Astrocyte of the hippocampus (primary cell): Measurements from ENCODE around the gene TRAF3.
"Not testable (repeated sequence)": the region's sequence is repeated elsewhere in the genome, so short reads cannot be mapped to it uniquely, and the experiment has no call there.

ENCODE experiments used
- DNase-seq: peaks from one replicate; pipeline ENCODE4 v3.0.0; 2011; ENCODE audit warnings: low read depth, low spot score

Gene TRAF3

DNA sequence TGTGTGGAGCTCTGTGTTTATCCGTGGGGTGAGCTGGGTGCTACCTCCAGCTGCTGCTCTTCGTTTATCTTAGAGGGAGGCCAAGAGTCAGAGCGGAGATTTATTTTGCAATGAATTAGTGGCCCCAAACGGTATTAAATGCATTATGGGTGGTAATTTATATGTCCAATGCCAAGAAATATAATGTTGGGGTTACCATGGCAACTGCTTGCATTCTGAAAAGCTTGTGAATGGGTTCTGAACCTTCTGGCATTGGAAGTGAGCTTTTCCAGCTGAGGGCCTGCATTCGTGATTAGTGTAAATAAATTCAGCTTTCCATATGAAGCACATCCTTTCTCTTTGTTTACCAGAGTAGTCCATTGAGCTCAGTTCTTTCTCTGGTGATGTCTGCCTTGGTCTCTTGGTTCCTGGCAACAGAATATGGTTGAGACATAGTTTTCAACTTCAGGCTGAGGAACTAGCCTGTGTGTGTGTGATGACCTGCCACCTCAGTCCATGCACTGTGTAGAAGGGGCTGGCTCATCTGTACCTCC is 51.8 kb downstream of the TRAF3 start:
- DNase-seq = no peak

DNA sequence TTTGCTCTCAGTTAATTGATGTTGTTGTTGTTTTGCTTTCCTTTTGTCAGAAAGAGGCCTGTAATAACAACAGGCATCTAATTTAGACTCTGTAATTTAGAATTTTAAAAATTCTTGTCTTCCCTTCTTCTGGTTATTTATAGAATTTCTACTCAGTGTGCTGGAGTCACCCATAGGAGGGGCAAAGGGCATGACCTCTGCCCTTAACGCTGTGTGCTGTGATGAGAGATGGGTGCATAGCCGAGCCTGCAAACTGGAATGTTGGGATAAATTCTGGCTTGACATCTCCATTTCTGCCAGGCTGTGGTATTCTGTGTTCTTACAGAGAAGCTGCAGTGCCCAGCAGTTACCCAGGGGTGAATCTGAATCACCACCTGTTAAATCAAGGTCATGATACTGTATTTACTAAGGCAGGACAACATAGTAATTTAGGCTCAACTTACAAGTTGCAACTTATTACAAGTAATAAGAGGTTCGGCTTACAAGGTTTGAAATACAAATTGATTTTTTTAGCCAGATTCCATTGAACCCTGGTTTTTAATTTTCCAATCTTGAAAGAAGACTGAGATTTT is 53.3 kb downstream of the TRAF3 start:
- no peak for DNase-seq

- DNase-seq = no peak
These were observed 54.0 kb downstream of the TRAF3 start for GRCh38 chr14:102831163-102831804.

- DNase-seq = no peak
These were observed 56.1 kb downstream of the TRAF3 start for GRCh38 chr14:102833341-102833740.

DNA sequence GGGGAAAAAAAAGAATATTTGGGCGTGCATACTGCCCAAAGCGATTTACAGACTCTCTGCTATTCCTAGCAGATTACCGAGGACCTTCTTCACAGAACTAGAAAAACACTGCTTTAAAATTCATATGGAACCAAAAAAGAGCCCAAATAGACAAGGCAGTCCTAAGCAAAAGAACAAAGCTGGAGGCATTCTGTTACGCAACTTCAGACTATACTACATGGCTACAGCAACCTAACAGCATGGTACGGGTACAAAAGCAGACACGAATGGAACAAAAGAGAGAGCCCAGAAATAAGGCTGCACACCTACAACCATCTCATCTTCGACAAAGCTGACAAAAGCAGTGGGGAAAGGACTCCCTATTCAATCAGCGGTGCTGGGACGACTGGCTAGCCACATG is 56.7 kb downstream of the TRAF3 start:
- DNase-seq = no peak

DNA sequence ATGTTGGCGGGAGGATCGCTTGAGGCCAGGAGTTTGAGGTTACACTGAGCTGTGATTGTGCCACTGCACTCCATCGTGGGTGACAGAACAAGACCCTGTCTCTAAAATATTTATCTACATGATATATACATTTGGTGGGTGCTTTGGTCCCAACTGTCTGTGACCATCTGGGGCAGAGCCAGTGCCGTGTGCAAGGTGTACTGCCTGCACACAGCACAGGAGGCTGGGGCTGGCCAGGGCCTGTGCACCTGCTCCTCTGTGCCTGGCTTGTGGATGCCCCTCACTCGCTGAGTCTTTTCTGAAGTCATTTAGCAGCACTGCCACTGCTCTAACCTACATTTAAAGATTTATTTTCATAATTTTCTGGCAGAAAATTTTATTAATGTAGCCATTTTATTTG is 58.7 kb downstream of the TRAF3 start:
- DNase-seq = peak; percentile 16

GRCh38 chr14:102837120-102837519 is 59.9 kb downstream of the TRAF3 start:
- not testable (repeated sequence) for DNase-seq

DNA sequence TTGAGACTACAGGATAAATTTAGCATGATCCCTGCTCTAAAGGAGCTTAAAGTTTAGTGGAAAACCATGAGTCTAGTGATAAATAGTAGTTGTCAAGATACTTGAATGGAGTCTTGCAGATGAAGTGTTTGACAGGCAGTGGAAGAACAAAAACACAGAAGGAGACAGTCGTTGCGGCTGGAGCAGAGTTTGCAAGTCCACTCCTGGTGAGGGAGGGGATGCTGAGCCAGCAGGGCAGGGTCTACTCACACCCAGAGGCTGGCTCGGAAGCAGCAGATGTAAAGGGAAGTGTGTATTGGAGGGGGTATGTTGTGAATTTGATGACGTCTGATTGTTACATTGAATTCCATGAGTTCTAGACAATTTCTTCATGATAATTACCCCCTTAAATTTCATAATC is 61.3 kb downstream of the TRAF3 start:
- no peak for DNase-seq

DNA sequence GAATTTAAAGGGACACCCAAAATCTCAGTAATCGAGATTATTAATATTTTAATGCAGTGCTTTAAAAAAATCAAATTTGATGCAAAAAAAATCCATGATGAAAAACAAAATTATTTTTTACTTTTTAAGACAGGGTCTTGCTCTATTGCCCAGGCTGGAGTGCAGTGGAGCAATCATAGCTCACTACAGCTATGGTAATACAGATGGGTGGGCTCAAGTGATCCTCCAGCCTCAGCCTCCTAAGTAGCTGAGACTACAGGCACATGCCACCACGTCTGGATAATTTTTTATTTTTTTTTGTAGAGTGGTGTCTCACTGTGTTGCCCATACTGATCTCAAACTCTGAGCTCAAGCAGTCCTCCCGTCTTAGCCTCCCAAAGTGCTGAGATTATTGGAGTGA is 62.9 kb downstream of the TRAF3 start:
- no peak for DNase-seq

GRCh38 chr14:102840771-102841528 is 63.7 kb downstream of the TRAF3 start:
- DNase-seq = no peak

GRCh38 chr14:102848830-102849525 is 71.7 kb downstream of the TRAF3 start:
- DNase-seq = no peak

DNA sequence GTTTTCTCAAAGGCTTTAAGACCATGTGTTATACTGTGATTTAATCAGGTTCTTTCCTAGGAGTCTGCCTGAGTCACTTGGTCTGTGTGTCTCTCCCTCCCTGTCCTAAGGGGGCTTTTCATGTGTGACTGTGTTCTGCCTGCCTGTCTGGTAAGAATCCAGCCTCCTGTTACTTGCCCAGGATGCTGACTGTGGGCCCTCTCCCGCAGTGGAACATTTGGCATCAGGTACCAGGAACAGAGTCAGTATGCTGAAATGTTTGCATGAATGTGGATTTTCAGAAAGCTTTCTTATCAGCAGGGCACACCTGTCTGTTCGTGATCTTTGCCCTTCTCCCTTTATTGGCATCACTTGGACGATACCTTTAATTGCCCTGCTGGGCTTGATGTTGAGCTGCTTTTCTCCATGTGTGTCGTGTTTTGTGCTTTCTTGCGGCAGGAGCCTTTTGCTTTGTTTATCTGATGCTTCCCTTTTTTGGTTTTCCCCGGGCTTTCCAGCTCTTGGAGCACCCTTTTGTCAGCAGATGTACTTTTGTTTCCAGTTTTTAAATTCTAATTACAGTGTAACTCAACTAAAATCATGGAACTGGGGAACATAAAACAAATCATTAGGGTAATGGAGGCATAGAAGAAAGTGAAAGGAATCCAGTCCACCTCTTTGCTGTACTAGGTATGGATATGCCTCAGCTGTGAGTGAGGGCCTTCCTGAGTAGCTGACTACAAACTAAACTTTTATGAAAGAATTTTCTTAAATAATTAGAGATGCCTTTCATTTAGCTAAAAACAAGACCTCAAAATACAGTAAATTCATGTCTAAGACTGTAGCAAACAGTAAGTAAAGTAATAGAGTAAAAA is 72.5 kb downstream of the TRAF3 start:
- peak; percentile 66 for DNase-seq

DNA sequence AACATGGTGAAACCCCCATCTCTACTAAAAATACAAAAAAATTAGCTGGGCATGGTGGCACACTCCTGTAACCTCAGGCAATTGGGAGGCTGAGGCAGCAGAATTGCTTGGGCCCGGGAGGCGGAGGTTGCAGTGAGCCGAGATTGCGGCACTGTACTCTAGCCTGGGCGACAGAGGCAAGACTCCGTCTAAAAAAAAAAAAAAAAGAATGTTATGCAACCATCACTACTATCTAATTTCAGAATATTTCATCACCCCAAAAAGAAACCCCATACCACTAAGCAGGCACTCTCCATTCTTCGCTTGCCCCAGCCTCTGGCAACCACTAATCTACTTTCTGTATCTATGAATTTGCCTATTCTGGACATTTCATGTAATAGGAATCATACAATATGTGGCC is 76.4 kb downstream of the TRAF3 start:
- DNase-seq = no peak

DNA sequence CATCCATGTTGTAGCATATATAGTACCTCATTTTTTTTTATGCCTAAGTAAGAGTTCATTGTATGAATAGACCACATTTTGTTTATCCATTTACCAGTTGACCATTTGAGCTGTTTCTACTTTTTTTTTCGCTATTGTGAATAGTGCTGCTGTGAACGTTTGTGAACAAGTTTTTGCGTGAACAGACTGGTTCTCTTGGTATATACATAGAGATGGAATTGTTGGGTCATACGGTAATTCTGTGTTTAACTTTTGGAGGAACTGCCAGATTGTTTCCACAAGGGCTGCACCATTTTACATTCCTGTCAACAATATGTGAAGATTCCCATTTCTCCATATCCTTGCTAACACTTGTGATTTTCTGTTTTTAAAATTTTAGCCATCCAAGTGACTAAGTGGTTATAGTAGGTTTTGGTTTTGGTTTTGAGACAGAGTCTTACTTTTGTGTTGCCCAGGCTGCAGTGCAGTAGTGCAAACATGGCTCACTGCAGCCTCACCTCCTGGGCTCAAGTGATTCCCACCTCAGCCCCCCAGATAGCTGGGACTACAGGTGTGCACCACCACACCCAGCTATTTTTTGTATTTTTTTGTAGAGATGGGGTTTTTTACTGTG is 76.9 kb downstream of the TRAF3 start:
- DNase-seq = no peak

GRCh38 chr14:102856179-102856578 is 78.9 kb downstream of the TRAF3 start:
- no peak for DNase-seq

- peak; percentile 45 for DNase-seq
These were observed 80.2 kb downstream of the TRAF3 start for GRCh38 chr14:102857444-102857843.

DNA sequence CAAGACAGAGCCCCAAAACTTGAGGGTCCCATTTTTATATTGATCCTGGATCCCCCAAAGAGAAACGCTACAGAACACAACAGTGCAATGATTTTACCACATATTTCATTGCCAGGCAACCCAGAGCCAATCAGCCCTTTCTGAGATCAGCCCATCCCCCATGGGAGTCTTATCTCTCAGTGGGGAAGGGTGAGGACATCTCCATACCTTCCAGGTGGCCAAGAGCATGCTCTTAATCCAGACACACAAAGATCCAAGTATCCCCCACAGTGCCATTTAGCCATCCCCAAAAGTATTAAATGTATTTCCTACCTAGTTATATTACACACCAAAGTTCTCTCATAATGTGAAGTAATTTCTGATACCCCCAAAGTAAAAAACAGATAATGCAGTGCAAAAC is 82.7 kb downstream of the TRAF3 start:
- DNase-seq = no peak

DNA sequence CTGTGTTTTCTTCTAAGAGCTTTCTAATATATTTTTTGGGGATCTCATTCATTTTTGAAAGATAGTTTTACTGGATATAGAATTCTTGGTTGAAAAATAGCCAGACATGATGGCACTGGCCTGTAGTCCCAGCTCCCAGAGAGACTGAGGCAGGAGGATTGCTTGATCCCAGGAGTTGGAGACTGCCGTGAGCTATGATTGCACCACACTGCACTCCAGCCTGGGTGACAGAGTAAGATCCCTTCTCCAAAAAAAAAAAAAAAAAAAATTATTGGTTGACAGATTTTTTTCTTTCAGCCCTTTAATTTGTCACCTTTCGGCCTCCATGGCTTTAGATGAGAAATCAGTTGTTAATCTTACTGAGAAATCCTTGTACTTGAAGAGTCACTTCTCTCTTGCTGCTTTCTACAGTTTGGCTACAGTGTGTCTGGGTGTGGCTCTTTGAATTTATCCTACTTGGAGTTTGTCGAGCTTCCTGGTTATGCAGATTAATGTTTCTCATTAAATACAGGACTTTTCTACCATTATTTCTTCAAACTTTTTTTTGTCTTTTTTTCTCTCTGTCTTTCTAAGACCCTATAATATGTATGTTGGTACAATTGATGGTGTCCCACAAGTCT is 85.0 kb downstream of the TRAF3 start:
- DNase-seq = no peak

DNA sequence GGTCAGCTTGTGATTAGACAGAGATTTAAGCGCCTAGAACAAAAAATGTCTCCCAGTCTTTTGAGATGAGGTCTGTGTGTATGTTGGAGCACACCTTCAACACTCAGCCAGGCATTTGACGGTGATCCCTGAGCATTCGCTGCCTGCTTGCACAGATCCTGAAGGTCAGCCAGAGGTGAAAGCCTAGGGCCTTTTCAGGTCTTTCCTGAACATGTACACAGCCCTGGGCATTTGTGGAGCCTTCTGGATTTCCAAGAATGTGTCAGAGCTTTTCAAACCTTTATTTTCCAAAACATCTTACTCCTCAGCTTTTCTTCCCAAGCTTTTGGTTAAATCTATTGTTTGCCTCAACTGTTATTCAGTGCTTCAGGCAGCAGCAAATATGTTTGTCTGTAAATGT is 86.1 kb downstream of the TRAF3 start:
- peak; percentile 55 for DNase-seq

- DNase-seq = not testable (repeated sequence)
These were observed 88.7 kb downstream of the TRAF3 start for GRCh38 chr14:102865916-102866315.
